ENCODE data around the gene TLR6. TPM values are rescaled to one million over a fixed set of nuclear protein-coding genes. Genes with fewer than 3 reads are reported as not detected.

Gene TLR6
- total and polyA plus RNA-seq, 2 of the 8 experiments (the other 6 are each of a cell fraction or from before 2014, with no cell fraction given) = 0.02 to 0.09 TPM

DNA sequence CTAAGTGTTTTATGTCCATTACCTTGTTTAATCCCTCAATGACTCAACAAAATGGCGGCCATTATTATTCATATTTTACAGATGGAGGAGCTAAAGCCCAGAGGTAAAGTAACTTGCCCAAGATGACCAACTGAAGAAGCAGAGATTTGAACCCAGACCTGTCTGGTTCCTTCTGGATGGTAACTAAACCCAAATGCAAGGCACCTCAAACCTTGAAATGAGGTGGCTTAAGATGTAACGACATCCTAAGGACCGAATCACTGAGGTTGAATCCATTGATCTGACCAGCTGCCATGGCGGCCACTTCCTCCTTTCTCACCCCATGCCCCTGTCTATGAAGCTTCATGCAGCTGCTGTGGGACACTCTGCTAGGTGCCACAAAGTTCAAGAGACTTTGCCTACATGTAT, 74.8 kb downstream of the TLR6 start:
- Histone ChIP-seq H2AK5ac (ENCODE audit: low read depth, low read length) (no peak overlapping the region), H2BK20ac (ENCODE audit: low read length) (no peak overlapping the region), H2BK15ac (ENCODE audit: low read length) (no peak overlapping the region), H3K79me1 (ENCODE audit: low read depth, low read length) (no peaks in the 10 kb centered on the region), H2BK120ac (replicated peaks; ENCODE audit: low read depth, low read length) (no peak overlapping the region), H3K4me1 (replicated peaks in 1 of 4; ENCODE audit: control insufficient read depth in 3 of 4, insufficient read depth in 4 of 4, low read length in 3 of 4) (no peaks in the 10 kb centered on the region), H3K9ac (replicated peaks in 1 of 4; ENCODE audit: extremely low read depth in 1 of 4, low read depth in 3 of 4, low read length in 3 of 4) (no peak overlapping the region), H3K27me3 (replicated peaks in 1 of 4; ENCODE audit: control insufficient read depth in 3 of 4, extremely low read depth in 1 of 4, insufficient read depth in 3 of 4, low read length in 3 of 4) (no peaks in the 10 kb centered on the region), H3K56ac (replicated peaks; ENCODE audit: insufficient read length, low read depth, low read length) (no peak overlapping the region), H3K36me3 (ENCODE audit: control insufficient read depth in 2 of 4, insufficient read depth in 4 of 4, low read length in 3 of 4) (no peaks in the 10 kb centered on the region), H4K20me1 (replicated peaks in 1 of 2; ENCODE audit: control insufficient read depth in 1 of 2, insufficient read depth in 2 of 2, low read length in 2 of 2) (no peaks in the 10 kb centered on the region), H2BK5ac (ENCODE audit: low read depth, low read length) (no peak overlapping the region), H3K23ac (ENCODE audit: insufficient read length) (no peak overlapping the region), H4K8ac (ENCODE audit: extremely low read depth, insufficient read depth, low read length) (no peak overlapping the region), H3K9me3 (ENCODE audit: insufficient read depth in 2 of 2, low read depth in 1 of 2, low read length in 1 of 2) (no peaks in the 10 kb centered on the region), H3K4ac (replicated peaks; ENCODE audit: insufficient read length, low read depth, low read length) (no peak overlapping the region), H4K5ac (ENCODE audit: insufficient read length, low read depth, low read length) (no peak overlapping the region), H2AFZ (ENCODE audit: low read length) (0 out of 2 replicates have a peak overlapping the region, but pooled peaks have one; percentile 82), H3K4me2 (ENCODE audit: insufficient read depth in 1 of 2, low read depth in 2 of 2, low read length in 2 of 2) (no peak overlapping the region), H3K27ac (ENCODE audit: low read depth, low read length) (no peak overlapping the region), H3K4me3 (ENCODE audit: extremely low read depth in 1 of 4, insufficient read depth in 2 of 4, low read depth in 3 of 4, low read length in 4 of 4) (no peak overlapping the region), H2BK12ac (ENCODE audit: low read depth, low read length) (no peak overlapping the region), H3K23me2 (ENCODE audit: low read depth, low read length) (no peaks in the 10 kb centered on the region), H3K79me2 (ENCODE audit: control insufficient read depth in 1 of 2, insufficient read depth in 2 of 2, low read length in 2 of 2) (no peaks in the 10 kb centered on the region), H3K14ac (ENCODE audit: insufficient read length) (no peak overlapping the region), H4K91ac (replicated peaks; ENCODE audit: insufficient read length, low read length) (no peak overlapping the region), H3K18ac (ENCODE audit: extremely low read depth, low read length) (no peak overlapping the region)
- ChIA-PET CTCF (ENCODE audit: partially characterized antibody) (interaction anchor here (0.9 to 8.5 kb wide), 23 partner anchors 8 to 713 kb away, joined by 3 to 136 read pairs (median 6); partner anchors contain the start of gene TLR1), POLR2A (ENCODE audit: partially characterized antibody) (no interaction called here)
- TF ChIP-seq GTF2F1 (IDR thresholded peaks at IDR 0.05; ENCODE audit: borderline replicate concordance, low read depth, low read length) (no peak), ZNF274 (IDR thresholded peaks at IDR 0.05; ENCODE audit: borderline replicate concordance, extremely low read depth, low read length) (no peak), CREB1 (IDR thresholded peaks at IDR 0.05) (no peak), SIX5 (IDR thresholded peaks at IDR 0.05; ENCODE audit: low read depth, low read length) (no peak), EP300 (IDR thresholded peaks at IDR 0.05; ENCODE audit: borderline replicate concordance in 1 of 2, low read depth in 2 of 2, low read length in 2 of 2) (no peak)
- TF ChIP-seq, protein P1, sequence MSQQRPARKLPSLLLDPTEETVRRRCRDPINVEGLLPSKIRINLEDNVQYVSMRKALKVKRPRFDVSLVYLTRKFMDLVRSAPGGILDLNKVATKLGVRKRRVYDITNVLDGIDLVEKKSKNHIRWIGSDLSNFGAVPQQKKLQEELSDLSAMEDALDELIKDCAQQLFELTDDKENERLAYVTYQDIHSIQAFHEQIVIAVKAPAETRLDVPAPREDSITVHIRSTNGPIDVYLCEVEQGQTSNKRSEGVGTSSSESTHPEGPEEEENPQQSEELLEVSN (IDR thresholded peaks at IDR 0.05) = no peak
- TF ChIP-seq, protein P2, sequence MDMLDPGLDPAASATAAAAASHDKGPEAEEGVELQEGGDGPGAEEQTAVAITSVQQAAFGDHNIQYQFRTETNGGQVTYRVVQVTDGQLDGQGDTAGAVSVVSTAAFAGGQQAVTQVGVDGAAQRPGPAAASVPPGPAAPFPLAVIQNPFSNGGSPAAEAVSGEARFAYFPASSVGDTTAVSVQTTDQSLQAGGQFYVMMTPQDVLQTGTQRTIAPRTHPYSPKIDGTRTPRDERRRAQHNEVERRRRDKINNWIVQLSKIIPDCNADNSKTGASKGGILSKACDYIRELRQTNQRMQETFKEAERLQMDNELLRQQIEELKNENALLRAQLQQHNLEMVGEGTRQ (IDR thresholded peaks at IDR 0.05; ENCODE audit: low read length) = no peak
- TF ChIP-seq, protein P3, sequence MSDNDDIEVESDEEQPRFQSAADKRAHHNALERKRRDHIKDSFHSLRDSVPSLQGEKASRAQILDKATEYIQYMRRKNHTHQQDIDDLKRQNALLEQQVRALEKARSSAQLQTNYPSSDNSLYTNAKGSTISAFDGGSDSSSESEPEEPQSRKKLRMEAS (IDR thresholded peaks at IDR 0.05) = no peak
- no peak for DNase-seq (ENCODE audit: low read depth in 1 of 2, low spot score in 2 of 2)
- WGBS, 2 experiments (ENCODE audit: extremely low coverage in 1 of 2, insufficient coverage in 1 of 2, insufficient read length in 1 of 2, insufficient replicate concordance in 2 of 2, low coverage in 1 of 2, low lambda C conversion rate in 2 of 2, missing lambda C conversion rate in 1 of 2) = 92% methylated on average over 4 of the region's 4 CpGs; no CpG with 5 or more reads in 1 of the 2 experiments
- no peak for FAIRE-seq
